ENCODE data around the gene LRRC23. TPM values are rescaled to one million over a fixed set of nuclear protein-coding genes. Genes with fewer than 3 reads are reported as not detected.
"Not testable (repeated sequence)": the region's sequence is repeated elsewhere in the genome, so short reads cannot be mapped to it uniquely, and the experiment has no call there.

Gene LRRC23
- total RNA-seq, 4 donors from 2014 or later: 8.3 to 12.9 (median 11.0) TPM

DNA sequence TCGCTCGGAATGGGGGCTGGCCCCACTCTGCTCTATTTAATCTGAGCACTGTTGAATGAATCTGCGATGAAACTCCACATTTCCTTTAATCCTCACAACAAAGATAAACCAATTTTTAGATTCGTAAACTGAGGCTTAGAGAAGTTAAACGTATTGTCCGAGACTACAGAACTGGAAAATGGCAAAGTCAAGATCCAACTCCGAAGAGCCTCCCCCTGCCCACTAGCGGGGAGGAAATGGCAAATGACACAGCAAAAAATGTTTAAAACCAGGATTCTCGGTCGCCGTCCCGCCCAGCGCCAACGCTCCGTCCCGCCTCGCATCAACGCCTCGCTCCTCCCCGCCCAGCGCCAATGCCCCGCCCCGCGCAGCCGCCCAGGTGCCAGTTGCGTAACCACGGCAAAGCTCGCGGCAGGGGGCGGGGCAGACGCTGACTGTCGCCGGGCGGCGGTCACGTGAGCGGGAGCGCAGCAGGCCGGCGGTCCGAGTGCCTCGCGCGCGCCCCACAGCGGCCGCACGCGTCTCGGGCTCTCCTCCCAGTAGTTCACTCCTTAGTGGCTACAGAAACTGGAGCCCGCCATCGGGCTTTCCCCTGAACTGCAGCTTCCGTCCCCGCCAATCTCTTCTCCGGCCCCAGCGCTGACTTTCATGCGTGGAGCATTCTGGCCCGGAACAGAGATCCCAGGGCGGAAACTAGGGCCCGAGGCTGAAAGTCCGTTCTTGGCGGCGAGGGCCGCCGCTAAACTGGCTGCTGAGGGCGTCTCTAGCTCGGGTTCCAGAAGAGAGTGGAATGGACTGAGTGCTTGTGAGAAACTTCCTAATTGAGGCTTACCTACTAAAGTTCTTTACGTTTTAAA lies 13.6 kb upstream of the LRRC23 start:
- TF ChIP-seq POLR2A (IDR thresholded peaks at IDR 0.05; ENCODE audit: low read depth) (peak; percentile 26), EP300 (IDR thresholded peaks at IDR 0.05) (no peak), POLR2AphosphoS5 (IDR thresholded peaks at IDR 0.05) (peak; percentile 93 to 94)
- TF ChIP-seq, protein P1, sequence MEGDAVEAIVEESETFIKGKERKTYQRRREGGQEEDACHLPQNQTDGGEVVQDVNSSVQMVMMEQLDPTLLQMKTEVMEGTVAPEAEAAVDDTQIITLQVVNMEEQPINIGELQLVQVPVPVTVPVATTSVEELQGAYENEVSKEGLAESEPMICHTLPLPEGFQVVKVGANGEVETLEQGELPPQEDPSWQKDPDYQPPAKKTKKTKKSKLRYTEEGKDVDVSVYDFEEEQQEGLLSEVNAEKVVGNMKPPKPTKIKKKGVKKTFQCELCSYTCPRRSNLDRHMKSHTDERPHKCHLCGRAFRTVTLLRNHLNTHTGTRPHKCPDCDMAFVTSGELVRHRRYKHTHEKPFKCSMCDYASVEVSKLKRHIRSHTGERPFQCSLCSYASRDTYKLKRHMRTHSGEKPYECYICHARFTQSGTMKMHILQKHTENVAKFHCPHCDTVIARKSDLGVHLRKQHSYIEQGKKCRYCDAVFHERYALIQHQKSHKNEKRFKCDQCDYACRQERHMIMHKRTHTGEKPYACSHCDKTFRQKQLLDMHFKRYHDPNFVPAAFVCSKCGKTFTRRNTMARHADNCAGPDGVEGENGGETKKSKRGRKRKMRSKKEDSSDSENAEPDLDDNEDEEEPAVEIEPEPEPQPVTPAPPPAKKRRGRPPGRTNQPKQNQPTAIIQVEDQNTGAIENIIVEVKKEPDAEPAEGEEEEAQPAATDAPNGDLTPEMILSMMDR (IDR thresholded peaks at IDR 0.05): peak; percentile 88 to 96 (median 95)
- Histone ChIP-seq H3K36me3 (no peaks in the 10 kb centered on the region), H3K27ac (replicated peaks in 1 of 4) (peak overlapping the region; percentile 88 to 94 (median 88)), H3K4me3 (peak overlapping the region; percentile 55 to 57 (median 56)), H3K9me3 (no peaks in the 10 kb centered on the region), H3K27me3 (no peaks in the 10 kb centered on the region), H3K4me1 (peaks cover 0 to 22% (median 16%) of the 10 kb centered on the region in 4 donors)
- peak; percentile 99 for DNase-seq (ENCODE audit: extremely low spot score)
- intact Hi-C loops (cut with DNase I): no loop called here
- WGBS: 2% methylated on average over 53 of the region's 68 CpGs

- intact Hi-C loops (cut with DNase I): no loop called here
Measured at GRCh38 chr12:6891646-6892001, 13.0 kb upstream of the LRRC23 start.

GRCh38 chr12:6892683-6893082 lies 11.9 kb upstream of the LRRC23 start:
- H3K36me3 ChIP-seq; intact Hi-C loops (cut with DNase I); H3K27me3 ChIP-seq; H3K27ac ChIP-seq (replicated peaks in 1 of 4); H3K4me3 ChIP-seq; H3K9me3 ChIP-seq; DNase-seq (ENCODE audit: extremely low spot score): not testable (repeated sequence)
- H3K4me1 ChIP-seq: peaks cover 0 to 22% (median 16%) of the 10 kb centered on the region in 4 donors
- 90% methylated on average over 2 of the region's 3 CpGs for WGBS

More at GRCh38 chr12:6891646-6892001, 13.0 kb upstream of the LRRC23 start:
- 86% methylated on average over 4 of the region's 5 CpGs for WGBS
- no peak for TF ChIP-seq EP300 (IDR thresholded peaks at IDR 0.05)
- TF ChIP-seq, protein P1 (IDR thresholded peaks at IDR 0.05): no peak
- no peak for TF ChIP-seq POLR2A (IDR thresholded peaks at IDR 0.05; ENCODE audit: low read depth)
- no peak for TF ChIP-seq POLR2AphosphoS5 (IDR thresholded peaks at IDR 0.05)
- Histone ChIP-seq H3K27ac (replicated peaks in 1 of 4) (peak overlapping the region; percentile 88 to 94 (median 88)), H3K4me3 (peak overlapping the region; percentile 55 to 57 (median 56)), H3K9me3 (no peaks in the 10 kb centered on the region), H3K4me1 (peaks cover 0 to 22% (median 16%) of the 10 kb centered on the region in 4 donors), H3K36me3 (no peaks in the 10 kb centered on the region), H3K27me3 (no peaks in the 10 kb centered on the region)
- DNase-seq (ENCODE audit: extremely low spot score): no peak

DNA sequence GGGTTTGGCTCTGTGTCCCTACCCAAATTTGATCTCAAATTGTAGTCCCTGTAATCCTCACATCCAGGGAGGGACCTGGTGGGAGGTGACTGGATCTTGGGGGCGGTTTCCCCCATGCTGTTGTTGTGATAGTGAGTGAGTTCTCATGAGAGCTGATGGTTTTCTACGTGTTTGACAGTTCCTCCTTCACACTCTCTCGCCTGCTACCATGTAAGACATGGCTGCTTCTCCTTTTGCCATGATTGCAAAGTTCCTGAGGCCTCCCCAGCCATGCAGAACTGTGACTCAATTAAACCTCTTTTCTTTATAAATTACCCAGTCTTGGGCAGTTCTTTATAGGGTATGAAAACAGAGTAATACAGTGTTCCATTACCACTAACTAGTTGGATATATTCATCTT lies 10.3 kb upstream of the LRRC23 start:
- 74% methylated on average over 3 of the region's 3 CpGs for WGBS
- intact Hi-C loops (cut with DNase I): no loop called here
- H3K4me3 ChIP-seq: no peak overlapping the region
- H3K27me3 ChIP-seq: no peaks in the 10 kb centered on the region
- DNase-seq (ENCODE audit: extremely low spot score): no peak
- TF ChIP-seq POLR2AphosphoS5 (IDR thresholded peaks at IDR 0.05) (no peak), POLR2A (IDR thresholded peaks at IDR 0.05; ENCODE audit: low read depth) (no peak)
- peaks cover 0 to 22% (median 16%) of the 10 kb centered on the region in 4 donors for H3K4me1 ChIP-seq
- H3K27ac ChIP-seq (replicated peaks in 1 of 4): no peak overlapping the region
- H3K36me3 ChIP-seq: no peaks in the 10 kb centered on the region
- no peaks in the 10 kb centered on the region for H3K9me3 ChIP-seq

DNA sequence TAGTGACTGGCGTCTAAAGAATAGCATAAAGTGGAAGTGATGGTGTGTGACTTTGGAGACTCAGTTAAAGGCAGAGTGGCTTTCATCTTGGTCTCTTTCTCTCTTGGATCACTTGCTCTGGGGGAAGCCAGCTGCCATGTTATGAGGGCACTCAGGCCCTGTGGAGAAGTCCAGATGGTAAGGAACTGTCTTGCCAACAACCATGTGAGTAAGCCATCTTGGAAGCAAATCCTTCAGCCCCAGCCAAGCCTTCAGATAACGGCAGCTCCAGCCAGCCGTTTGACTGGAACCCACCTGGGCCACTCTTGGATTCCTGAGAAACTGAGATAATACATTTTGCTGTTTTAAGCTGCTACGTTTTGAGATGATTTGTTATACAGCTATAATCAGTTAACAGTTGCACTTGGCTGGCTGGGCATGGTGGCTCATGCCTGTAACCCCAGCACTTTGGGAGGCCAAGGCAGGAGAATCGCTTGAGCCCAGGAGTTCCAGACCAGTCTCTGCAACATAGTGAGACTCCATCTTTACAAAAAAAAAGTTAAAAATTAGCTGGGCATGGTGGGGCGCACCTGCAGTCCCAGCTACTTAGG lies 7.7 kb upstream of the LRRC23 start:
- intact Hi-C loops (cut with DNase I): no loop called here
- Histone ChIP-seq H3K27me3 (no peaks in the 10 kb centered on the region), H3K4me1 (peaks cover 0 to 14% (median 5%) of the 10 kb centered on the region in 4 donors), H3K9me3 (no peaks in the 10 kb centered on the region), H3K36me3 (no peaks in the 10 kb centered on the region), H3K27ac (replicated peaks in 1 of 4) (no peak overlapping the region), H3K4me3 (no peak overlapping the region)
- DNase-seq (ENCODE audit: extremely low spot score): no peak
- TF ChIP-seq, protein P1 (IDR thresholded peaks at IDR 0.05): no peak
- TF ChIP-seq EP300 (IDR thresholded peaks at IDR 0.05) (no peak), POLR2A (IDR thresholded peaks at IDR 0.05; ENCODE audit: low read depth) (no peak), POLR2AphosphoS5 (IDR thresholded peaks at IDR 0.05) (no peak)
- 87% methylated on average over 6 of the region's 6 CpGs for WGBS
